Stimulated activated CD4-positive, alpha-beta T cell treated with anti-CD3 and anti-CD28 coated beads, Interleukin-2, amount 100 ng/mL, for 4 hours (primary cell): ENCODE data around the gene RNASE1.
"Not testable (repeated sequence)": the region's sequence is repeated elsewhere in the genome, so short reads cannot be mapped to it uniquely, and the experiment has no call there.

Experiments
- DNase-seq: peaks from one replicate; pipeline ENCODE4 v3.0.0-alpha.2; 2020; ENCODE audit warnings: low read depth

The RNASE1 gene

DNA sequence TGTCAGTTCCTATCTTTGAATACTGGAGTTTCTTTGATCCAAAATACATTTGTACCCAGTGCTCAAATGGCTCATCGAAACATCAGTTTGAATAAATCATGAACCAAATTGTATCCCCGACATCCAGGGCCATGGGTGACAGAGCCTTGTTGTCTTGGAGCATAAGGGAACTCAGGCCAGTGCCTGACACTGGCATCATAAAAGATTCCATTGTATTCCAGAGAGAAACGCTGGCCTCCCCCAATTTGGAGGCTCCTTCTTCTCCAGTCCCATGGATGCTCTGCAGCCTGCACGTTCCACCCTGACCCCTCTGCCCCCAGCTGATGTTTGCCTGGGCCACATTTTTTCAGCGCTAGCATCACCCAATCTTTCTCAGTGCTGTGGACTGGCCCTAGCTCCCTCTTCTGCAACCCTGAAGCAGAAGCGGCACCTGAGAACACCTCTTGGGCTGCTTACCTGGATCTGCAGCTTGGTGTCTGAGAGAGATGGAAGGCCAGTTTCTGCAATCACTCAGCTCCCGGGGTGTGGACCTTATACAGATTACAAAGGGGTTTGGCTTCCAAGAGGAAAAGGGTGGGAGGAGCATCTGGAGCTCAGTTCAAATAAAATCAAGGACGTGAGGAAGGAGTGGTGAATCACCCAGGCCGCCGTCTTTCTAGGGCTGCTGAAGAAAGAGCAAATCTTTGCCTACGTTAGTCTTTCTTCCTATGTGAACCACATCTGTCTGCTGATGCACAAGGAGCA lies at the start of gene RNASE1:
RNASE1 (minus strand) TSS at position 504 of the 744 bp plus-strand sequence. CDS start 776 bp downstream, outside the sequence.
- no peak for DNase-seq

DNA sequence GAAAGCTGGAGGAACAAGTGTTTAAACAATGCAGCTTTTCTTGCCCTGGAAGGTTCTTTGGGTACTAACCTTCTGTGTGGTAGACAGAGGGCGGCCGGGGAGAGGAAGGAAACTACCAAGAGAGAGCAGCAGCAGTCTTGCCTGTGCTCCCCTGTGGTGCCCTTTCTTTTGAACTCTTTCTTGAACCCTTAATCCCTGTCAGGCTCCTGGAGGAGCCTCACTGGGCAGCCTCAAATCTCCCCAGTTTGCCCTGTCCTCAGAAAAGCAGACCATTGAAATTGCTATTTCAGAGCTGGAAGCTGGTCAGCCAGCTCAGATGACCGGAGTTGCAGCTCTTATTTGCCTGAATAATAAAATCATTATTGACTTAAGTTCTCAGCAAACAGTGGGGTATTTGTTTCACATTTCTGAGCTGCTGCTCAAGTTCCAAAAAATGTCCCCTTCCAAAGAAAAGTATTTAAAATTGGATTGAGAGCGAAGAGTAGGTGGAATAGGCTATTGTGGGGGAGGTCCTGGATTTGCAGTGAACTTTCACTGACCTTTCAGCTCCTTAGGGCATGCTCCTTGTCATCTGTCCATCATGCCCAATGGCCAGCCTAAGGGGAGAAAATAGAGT lies 46.4 kb upstream of the RNASE1 start:
- no peak for DNase-seq

DNA sequence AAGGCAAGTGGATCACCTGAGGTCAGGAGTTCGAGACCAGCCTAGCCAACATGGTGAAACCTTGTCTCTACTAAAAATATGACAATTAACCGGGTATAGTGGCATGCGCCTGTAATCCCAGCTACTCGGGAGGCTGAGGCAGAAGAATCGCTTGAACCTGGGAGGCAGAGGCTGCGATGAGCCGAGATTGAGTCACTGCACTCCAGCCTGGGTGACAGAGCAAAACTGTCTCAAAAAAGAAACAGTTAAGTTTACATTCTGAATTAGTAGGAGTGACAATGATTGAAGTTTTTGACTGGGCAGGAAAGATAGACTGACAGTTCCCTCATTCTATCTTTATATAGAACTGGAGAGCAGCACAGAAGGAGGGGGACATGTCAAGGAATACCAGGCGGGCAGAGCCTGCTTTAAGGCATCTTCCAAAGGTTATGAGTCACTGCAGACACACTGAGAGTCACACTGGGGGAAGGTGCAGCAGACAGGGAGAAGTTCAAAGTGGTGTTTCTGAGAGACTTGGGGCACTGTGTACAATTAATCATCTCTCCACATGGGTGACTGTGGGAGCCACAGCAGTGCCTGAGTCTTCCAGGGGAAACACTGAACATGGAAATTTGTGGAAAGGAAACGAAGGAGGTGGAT lies 45.8 kb upstream of the RNASE1 start:
- DNase-seq, result no peak

DNA sequence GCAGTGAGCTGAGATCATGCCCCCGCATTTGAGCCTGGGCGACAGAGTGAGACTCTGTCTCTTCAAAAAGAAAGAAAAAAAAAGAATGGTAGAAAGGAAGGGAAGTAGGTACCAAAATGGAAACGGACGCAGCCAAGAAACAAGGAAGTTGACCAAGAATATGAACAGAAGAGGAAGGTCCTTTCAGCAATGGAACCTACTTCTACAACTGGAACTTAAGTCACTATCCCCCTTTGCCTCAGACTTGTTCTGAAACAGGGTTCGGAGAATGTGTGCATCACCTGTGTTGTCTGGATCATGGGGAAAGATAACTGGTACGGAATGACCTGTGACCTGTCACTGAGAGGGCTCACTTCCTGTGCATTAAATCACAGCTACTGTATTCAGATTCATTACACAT lies 43.9 kb upstream of the RNASE1 start:
- no peak for DNase-seq

DNA sequence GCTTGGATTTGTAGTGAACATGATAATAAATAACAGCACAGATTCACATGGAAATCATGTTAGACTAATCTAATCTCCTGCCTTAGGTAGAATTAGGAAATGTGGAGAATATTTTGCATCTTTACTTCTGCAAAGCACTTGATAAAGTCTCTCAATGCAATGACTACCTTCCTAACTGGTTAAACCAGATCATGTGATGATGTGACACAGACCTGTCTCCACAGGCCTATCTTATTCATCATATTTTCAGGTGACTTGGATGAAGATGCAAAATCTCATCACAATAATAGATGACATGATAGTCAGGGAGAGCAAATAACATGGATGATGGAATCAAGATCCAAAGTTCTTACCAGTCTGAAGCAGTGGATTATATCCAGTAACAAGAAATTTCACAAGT lies 38.5 kb upstream of the RNASE1 start:
- DNase-seq, result no peak

DNA sequence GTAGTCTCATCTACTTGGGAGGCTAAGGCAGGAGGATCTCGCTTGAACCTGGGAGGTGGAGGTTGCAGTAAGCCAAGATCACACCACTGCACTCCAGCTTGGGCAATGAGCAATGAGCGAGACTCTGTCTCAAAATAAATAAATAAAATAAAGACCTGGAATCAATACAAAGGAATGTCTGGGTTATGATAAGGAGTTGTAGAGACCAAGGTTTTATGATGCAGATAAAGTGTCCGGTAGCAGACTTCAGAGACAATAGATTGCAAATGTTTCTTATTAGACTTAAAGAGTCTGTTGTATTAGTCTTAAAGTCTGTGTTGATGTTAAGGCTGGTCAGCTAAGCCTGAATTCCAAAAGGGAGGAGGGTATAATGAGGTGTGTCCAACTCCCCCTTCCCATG lies 35.2 kb upstream of the RNASE1 start:
- DNase-seq, result no peak

DNA sequence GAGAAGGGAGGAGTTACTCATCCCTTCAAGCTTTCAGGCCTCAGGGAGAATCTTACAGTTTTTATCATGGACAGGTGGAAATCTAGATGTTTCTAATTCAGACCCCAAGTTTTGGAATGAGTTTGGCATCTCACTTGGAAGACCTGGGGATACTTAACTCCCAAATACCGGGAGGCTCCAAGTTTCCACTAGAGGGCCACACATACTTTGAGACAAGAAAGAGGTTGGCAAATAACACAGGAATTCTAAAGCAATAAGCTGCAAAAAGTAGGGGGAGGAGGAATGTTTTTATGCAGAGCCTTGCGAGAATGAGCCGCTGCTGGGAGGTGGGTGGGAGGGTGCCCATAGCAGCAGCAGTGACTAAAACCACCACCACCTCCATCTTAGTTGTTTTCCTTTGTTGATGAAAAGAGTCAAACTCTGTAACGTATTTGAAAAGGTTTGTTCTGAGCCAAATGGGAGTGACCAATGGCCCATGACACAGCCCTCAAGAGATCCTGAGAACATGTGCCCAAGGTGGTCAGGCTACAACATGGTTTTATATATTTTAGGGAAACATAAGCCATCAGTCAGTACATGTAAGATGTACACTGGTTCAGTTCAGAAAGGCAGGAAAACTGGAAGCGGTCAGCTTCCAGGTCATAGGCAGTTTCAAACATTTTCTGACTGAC lies 34.2 kb upstream of the RNASE1 start:
- DNase-seq, result no peak

DNA sequence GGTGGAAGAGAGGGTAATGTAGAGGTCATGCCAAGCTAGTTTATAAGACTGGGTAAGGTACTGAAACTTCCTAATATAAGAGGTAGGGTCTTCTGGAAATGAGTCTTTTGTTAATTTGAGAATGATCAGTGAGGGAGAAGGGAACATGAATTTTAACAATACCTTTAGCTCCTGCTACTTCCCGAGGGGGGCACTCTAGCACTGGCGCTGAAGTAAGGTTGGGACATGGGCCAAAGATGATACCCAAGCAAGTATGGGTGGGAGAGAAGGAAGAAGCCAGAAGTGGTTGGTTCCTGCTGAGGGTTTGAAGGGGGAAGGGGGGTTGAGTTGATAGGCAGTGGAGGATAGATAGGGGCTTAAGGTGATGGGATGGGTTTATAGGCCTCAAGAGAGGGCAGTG lies 32.3 kb upstream of the RNASE1 start:
- DNase-seq, result no peak

DNA sequence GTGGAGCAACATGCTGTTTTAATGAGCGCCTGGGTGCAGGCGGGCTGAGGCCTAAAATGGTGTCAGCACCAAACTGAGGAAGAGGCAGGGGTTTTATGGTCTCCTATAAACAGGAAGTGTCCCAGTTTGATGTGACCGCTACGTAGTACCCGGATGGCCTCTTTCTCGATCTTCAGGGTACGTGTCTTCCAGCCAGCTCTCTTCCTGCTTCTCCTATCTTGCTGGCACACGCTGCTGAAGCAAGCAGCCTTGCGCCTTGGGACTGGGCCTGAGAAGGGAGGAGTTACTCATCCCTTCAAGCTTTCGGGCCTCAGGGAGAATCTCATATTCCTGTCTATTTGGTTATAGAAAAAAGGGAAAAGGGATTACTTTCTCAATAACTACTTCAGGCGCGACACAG lies 28.2 kb upstream of the RNASE1 start:
- DNase-seq, result no peak

DNA sequence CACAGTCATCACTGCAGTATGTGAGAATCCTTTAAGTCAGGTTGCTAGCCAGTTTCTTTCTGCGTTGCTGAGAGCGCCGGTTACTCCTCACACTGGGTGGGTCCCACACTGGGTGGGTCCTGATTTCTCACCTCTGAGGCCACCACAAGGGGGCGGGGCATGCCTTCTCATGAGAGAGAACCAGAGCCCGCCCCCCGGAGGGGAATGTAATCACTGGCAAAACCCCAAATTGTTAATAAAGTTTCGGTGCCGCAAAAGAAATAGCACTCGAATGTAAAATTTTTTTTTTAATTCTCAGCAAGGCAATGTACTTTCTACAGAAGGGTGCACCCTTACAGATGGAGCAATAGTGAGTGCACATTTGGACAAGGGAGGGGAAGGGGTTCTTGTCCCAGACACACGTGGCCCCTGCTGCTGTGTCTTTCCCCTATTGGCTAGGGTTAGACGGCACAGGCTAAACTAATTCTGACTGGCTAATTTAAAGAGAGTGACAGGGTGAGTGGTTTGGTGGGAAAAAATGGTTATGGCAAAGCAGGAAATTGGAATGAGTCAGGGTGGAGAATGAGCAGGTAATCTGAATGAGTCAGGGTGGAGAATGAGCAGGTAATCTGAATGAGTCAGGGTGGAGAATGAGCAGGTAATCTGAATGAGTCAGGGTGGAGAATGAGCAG lies 25.5 kb upstream of the RNASE1 start:
- not testable (repeated sequence) for DNase-seq

DNA sequence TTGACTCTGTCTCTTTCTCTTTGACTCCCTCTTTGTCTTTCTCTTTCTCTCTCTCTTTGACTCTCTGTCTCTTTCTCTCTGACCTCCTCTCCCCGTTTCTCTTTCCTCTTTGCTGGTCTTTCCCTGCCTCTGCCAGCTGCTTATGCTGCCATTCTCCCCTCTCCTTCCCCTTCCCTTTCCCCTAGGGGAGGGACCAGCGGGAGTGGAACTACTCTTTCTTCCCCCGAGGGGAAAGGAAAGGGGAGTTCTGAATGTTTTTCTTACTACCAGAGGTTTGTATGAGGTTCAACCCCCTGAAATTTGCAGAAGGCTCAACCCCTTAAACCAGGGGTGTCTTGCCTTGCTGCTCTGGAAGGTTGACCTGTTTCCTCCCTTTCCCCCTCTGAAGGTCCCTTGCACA lies 24.7 kb upstream of the RNASE1 start:
- no peak for DNase-seq

DNA sequence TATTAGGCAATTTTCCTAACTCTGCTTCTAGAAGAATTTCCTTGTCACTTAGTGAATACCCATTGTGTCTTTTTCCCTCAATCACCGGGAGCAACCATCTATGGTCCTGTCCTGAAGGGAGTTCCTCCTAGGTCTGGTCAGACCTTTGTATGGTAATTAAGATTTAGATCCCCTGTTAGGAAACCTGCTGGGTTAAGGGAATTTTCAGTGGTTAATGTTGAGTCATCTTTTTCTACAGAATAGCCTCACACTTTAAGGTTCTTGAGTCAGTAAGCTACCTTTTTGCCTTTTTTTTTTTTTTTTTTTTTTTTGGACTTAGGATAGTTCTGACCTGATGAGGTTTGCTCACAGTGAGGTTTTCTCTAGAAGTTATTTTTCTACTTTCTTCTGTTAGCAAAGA lies 24.0 kb upstream of the RNASE1 start:
- not testable (repeated sequence) for DNase-seq

DNA sequence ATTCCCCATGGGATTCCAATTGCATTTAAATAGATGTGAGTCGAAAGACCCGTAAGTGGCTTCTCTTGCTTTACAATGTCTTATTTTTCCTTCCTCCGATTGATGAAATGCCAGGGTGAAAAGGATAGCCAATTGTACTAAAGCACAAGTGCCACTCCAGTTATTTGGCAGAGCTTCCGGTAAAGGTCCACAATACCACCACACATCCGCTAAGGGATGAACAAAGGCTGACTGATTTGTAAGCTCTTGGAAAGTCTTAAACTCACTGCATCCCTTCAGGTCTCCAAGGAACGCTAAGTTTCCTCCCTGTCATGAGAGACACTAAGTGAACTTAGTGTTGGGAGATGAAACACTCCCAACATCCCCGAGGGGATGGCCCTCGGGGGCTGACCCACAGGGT lies 21.2 kb upstream of the RNASE1 start:
- no peak for DNase-seq

DNA sequence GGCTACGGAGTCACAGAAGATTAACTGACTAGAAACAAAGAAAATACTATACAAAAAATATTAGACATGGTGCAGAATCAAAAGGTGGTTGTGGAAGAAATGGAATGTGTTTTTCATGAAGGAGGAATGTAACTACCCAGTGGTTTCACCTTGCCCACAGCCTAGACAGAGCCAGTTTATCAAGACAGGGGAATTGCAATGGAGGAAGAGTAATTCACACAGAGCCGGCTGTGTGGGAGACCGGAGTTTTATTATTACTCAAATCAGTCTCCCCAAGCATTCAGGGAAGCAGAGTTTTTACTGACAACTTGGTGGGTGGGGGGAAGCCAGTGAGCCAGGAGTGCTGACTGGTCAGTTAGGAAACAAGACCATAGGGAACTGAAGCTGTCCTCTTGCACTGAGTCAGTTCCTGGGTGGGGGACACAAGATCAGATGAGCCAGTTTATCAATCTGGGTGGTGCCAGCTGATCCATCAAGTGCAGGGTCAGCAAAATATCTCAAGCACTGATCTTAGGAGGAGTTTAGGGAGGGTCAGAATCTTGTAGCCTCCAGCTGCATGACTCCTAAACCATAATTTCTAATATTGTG lies 19.0 kb upstream of the RNASE1 start:
- not testable (repeated sequence) for DNase-seq

DNA sequence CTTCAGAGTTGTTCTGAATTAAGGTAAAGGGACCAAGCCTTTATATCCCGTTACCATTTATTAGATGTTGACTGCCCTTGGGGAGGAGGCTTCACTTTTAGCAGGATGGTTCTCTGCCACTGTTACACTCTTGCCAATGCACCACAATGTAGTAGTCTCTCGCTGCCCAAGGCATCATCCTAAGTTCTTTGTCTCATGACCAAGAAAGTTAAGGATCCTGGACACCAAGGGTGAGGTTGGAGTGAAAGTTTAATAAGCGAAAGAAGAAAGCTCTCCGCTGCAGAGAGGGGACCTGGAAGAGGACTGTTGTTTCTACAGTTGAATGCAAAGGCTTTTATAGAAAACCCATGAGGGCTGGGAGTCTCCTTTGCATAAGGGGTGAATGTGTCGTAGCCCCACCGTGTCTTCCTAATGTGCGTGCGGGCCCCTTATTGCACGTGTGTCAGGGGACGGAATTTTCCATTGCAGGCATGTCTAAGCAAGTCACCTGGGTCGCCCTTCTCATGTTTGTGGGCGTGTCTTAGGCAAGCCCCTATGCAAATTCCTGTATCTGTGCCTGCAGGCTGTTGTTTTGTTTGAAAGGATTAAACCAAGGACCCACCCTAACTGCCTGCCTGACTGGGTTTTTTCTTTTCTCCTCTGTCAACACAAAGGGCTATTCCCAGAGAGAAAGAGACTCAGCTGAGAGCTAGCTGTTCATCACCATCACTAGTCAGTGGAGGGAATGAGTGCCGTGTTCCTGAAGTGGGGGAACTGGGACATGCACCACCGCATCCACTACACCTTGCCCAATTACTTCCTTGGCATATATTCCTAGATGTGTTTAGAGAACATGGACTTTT lies 17.6 kb upstream of the RNASE1 start:
- no peak for DNase-seq

DNA sequence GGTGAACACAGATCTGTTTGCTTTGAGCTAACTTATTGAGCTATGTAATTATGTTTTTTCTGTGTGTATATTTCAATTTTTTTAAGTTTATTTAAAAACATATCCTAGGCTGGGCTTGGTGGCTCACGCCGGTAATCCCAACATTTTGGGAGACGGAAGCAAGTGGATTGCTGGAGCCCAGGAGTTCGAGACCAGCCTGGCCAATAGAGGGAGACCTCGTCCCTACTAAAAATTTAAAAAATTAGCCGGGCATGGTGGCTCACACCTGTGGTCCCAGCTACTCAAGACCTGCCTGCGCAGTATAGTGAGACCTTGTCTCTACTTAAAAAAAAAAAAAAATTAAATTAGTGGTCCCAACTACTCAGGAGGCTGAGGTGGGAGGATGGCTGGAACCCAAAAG lies 16.2 kb upstream of the RNASE1 start:
- DNase-seq, result no peak

DNA sequence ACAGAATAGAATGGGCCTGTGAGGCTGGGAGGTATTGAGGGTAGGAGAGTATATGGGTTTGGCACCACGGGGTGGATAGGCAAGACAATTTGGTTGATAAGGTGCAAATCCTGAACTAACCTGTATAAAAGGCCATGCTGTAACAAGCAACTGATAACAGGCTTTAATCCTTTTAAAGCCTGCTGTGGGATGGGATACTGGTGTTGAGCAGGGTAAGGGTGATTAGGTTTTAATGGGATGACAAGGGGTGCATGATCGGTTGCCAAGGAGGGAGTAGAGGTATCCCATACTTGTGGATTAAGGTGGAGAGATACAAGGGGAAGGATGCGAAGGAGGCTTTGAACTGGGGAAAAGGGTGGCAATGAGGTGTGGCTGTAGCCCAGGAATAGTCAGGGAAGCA lies 13.3 kb upstream of the RNASE1 start:
- not testable (repeated sequence) for DNase-seq

DNA sequence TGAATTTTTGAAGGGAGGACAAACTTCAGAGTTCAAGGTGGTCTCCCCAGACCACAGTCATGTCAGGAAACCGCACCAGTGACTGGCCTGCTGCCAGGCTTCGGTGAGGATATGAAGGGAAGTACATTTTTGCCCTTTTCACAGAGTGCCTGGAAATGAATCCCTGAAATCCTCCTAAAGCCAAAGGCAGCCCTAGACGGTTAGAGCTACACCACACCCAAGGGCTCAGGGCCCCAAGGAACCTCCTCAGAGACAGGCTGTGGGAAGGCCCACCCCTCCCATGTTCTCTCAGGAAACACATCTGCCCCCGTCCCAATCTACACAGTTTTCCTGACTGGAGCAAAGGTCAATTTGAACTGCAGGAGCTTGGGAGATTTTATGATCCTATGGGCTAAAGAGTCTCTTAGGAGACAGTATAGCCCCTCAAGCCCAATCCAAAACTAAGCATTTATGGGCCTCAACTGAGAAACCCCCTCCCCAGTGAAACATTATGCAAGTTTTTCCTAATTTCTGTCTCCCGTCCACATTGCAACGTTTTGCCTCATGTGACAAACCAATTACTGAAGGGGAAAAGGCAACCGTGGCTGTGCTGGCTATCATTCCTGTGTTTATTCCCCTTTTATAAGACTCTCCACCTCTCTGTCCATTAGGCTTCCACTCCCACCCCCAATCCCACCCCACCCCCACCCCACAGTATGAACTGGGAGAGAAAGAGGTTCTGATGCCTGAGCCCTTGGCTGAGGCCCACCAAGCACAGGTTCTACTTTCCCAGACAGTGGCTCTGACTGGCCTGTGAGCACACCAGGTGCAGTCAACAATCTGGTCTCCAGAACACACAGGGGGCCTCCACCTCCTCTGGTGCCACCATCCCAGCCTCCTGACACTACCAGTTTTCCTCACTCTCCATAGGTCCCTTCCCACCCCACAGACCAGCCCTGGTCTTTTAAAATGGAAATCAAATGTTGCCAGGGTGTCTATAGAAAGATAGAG lies 9.6 kb upstream of the RNASE1 start:
- no peak for DNase-seq

DNA sequence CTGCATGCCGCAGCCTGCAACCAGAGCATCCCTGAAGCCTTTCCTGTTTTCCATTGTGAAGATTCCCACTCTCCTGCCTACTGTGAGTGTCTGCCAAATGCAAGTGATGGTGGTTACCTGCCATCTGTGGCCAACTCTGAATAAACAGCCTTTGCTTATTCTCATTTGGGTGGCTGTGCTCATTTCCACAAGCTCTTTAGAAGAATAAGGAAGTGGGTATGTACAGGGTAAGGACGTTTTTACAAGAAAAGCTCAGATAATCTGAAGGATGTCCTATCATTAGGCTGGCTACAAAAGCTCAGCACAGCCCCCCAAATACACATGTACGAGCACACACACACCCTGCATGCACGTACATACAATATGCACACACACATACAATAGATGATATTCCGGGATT lies 7.3 kb upstream of the RNASE1 start:
- DNase-seq, result no peak

DNA sequence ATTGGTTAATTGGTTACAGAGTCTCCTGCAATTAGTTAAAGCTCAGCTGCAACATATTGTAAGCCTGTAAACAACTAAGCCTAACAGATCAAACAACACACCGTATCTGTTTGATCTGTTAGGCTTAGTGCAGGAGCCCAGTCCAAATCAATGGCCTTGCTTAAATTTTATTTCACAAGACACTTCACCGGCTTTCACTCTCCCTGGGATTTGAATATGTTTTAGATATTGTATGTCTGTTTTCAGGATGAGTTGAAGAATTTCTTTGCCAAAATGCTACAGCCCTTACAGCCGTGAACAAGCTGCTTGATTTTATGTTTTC lies 5.5 kb upstream of the RNASE1 start:
- DNase-seq, result no peak
